HG03460 (cell line): ENCODE results near the gene MAP3K9.

ENCODE experiments used
- ATAC-seq: cut with Tn5 transposase; IDR thresholded peaks from one replicate; pipeline ENCODE4 v1.9.1; 2021; ENCODE audit not compliant: unreplicated experiment

MAP3K9 gene

DNA sequence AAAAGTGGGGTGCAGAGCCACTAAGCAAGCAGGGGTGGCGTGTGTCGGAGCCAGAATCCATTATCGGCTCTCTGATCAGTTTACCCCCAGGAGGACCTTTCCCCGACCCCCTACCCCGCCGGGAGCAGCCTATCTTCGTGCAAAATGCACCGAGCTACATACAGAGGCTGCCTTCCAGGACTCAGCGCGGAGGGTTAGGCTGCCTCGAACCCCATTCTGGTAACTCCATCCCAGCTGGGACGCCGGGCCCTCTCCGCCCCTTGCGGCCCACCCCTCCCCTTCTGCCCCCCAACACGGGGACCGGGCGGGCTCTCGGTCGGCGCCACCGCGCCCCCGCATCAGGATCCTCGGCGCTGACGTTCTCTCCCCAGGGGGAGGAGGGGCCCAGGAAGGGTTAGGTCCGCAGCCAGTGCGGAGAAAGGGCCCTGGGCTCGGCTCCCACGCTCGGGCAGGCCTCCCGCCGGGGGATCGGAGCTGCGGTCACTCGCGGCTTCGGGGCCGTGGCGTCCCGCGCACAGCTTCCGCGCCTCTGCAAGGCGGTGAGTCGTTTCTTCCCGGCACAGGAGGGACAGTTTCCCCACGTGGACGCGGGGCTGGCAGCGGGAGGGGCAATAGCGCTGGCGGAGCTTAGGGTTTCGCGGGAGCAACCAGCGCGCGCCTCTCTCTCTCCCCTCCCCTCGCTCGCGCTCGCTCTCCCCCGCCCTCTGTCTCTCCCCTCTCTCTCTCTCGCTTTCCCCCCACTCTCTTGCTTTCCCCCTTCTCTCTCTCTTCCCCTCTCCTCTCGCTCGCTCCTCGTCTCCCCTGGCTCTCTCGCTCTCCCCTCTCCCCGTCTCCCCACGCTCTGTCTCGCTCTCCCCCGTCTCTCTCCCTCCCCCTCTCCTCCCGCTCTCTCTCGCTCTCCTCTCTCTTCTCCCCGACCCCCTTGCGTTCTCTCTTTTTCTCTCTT lies 12.5 kb upstream of the MAP3K9 start:
- ATAC-seq, result no peak

DNA sequence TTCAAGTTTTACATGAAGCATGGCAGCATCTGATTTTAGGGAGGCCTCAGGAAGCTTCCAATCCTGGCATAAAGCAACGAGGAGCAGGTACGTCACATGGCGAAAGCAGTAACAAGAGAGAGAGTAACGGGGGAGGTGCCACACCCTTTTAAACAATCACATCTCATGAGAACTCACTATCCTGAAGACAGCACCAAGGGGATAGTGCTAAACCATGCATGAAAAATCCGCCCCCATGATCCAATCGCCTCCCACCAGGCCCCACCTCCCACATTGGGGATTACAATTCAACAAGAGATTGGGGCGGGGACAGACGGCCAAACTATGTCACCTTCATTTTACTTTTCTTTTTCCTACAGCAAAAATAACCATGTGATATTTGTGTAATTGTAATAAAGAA lies 7.2 kb upstream of the MAP3K9 start:
- ATAC-seq, result no peak

DNA sequence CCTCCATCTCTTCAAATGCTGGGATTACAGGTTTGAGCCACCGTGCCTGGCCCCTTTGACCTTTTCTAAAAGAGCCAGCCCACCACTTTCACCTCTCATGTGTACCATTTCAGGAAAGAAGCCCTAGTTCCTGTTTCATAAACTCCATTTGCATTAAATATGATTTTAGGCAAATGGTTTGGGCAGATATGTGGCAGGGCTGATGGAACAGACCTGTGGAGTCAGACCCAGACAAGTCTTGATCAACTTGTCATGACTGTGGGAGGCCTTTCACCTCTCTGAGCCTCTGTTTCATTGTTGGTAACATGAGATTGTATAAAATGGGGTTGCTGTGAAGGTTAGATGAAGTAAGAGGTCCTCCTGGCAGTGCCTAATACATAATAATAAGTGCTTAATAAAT lies 5.2 kb upstream of the MAP3K9 start:
- ATAC-seq, result no peak

DNA sequence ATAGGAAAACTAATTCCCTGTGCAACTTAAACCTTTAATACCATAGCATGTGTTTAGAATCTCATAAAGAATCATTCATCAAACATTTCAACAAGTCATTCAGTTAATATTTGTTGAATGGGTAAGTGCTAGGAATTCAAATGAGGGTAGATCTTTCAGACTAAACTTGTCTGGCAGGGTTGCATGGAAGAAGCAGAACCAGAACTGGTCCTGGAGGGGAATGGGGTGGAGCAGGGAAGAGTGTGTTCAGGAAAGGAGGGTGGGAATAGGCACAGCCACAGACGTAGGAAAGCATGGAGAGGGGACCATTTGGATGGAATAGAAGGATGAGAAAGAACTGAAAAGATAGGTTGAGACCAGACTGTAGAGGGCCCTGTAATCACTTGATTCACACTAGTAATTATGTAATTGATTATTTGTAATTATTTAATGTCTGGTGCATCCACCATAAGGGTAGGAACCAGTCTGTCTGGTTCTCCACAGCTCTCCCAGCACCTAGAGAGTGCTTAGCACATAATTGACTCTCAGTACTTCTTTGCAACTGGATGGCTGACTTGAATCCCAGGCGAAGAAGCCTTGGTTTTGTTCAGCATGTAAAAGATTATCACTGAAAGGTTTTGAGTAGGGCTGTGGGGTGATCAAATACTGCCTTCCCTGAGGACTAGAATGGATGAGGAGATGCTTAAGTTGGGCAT lies 3.0 kb upstream of the MAP3K9 start:
- ATAC-seq, result no peak

GRCh38 chr14:70811578-70811977 lies 2.3 kb upstream of the MAP3K9 start:
- ATAC-seq, result no peak

GRCh38 chr14:70811050-70811449 lies 1.7 kb upstream of the MAP3K9 start:
- no peak for ATAC-seq

DNA sequence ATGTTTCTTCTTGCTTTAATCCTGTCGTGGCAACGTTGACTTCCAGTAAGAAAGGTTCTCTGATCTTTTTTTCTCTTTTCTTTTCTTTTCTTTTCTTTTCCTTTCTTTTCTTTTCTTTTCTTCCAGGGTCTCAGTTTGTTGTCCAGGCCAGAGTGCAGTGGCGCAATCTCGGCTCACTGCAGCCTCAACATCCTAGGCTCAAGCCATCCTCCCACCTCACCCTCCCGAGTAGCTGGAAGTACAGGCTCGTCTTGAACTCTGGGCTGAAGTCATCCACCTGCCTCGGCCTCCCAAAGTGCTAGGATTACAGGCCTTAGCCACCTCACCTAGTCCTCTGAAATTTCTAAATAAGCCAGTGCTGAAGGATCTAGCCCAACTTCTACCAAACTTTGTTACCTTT lies 1.3 kb upstream of the MAP3K9 start:
- no peak for ATAC-seq

DNA sequence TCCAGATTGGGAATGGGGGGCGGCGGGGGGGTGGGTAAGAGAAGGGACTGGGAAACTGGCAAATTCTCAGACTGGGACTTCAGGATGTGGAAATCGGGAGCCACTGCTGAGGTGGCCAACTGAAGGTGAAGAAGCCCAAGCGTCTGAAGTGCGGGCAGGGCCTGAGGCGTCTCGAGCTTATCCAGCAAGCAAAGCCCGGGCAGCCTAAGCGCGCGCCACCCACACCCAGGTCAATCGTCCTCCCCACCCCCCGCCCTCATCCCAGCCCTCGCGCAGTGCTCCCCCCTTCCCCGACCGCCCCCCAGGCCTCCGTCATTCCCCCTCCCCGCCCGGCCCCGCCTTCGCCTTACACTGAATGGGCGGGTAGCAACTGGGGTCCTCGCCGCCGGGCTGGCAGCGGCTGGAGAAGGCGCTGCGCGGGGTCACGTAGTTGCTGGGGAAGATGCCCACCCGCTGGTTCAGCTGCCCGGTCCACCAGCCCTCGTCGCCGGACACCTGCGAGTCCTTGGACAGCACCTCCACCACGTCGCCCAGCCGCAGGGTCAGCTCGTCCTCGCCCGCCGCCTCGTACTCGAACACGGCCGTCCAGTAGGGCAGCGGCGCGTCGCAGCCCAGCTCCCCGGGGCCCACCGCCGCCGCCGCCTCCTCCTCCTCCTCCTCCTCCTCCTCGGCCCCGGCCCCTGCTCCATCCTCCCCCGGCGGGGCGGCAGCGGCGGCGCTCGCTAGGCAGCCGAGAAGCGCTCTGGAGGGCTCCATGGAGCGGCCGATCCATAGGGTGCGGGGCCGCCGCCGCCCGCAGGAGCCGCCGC lies 693 bp downstream of the MAP3K9 start:
- ATAC-seq, result peak; percentile 13

DNA sequence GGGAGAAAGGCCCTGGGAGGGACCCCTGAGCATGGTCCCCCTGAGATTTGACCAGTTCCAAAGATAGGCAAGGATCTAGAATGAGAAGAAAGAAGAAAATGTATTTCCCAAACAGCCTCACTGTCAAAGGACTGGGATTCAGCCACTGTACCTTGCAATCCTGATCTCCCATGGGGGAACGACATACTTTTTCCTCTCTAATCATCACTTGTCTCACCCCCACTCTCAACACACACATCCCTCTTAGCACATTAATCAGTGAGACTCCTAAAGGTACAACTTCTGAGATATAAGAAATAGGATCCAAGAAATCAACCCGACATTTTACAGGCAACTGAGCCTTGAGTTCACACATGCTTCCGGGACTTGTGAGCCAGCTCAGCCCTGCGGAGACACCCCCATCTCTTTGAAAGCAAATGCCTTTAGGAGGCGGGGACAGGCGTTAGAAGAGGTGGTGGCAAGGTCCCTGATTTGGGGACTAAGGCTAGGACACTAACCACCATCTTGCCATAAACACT lies 1.4 kb downstream of the MAP3K9 start:
- ATAC-seq, result no peak

DNA sequence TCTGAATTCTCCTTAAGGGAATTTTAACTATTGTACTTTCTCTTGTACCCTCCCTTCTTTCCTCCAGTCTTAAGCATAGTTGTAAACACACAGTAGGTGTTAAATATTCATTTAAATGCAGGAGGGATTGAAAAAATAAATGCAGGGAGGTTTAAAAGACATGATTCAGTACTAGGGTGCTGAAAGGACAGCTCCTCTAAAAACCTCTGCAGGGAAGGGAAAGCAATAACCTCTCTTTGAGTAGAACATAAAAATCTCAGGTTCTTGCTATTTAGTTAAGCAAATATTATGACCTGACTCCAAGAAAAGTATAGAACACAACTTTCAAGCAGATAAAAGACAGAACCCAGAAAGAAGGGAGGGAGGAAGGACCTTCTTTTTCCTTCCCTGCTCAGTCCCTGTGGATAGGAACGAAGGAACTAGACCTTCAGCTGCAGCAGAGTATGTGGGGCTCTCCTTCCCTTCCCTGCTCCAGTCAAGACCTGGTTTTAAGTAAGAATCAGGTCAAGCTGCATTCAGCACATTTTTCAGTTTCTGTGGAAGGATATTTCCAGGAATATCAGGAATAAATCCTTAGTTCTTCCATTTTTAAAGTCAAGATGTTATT lies 4.7 kb downstream of the MAP3K9 start:
- no peak for ATAC-seq

DNA sequence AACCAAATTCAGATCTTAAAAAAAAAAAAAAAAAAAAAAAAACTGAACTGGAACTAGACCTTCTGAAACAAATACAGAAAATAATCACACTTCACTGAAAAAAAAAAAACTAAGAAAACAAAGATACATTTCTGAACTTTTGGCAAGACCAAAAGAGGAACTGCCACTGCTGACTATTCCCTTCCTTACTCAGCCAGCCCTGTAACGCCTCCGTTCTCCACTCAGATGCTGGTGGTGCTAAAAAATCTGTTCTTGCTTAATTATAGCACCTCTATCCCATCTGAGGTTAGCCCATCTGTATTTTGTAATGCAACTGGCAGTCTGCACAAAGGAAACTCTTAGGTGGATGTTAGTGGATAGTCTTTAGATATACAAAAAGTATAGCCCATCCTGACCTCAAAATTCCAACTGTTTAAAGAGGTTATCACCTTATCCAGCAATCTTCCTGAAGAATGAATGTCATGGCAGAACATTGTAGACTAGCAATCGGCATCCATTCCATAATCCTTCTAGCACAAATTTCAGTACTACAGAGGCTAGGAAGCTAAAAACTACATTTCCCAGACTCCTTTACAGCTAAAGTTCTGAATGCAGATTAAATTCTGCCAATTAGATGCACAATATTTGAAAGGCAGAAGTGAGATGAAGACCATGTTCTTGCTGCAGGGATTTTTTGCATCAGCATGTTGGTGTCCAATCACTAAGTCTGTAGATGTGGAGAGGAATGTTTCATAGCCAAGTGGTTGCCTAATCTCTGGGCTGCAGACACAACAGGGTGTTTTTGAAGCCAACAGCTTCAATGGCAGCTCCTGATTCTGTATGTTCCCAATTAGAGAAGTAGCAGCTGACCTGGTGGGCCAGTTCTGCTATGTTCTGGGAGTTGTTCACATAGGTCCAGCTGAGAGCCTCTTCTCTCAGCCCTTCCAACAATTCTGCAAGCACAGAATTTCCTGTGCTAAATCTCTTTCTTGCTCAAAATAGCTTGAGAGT lies 5.7 kb downstream of the MAP3K9 start:
- ATAC-seq, result peak; percentile 68

GRCh38 chr14:70802379-70802778 lies 6.9 kb downstream of the MAP3K9 start:
- ATAC-seq, result no peak

GRCh38 chr14:70801836-70802235 lies 7.5 kb downstream of the MAP3K9 start:
- no peak for ATAC-seq

GRCh38 chr14:70796551-70796950 lies 12.8 kb downstream of the MAP3K9 start:
- no peak for ATAC-seq

DNA sequence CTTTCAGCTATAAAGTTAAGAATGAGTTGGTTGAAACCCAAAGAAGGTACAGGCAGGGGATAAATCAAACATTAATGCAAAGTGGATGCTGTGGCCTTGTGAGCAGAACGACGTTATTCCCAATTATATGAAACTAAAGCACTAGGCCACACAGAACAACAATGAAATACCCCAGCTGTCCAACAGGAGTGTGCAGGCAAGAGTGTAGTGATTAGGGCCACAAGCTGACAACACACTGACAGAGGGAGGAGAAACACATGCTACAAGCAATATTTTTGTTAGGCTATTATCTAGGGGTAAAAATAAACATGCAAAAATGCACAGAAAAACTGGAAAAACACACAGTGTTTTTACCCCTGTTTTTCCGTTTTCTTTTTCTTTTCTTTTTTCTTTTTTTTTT lies 15.0 kb downstream of the MAP3K9 start:
- no peak for ATAC-seq

GRCh38 chr14:70793637-70794036 lies 15.7 kb downstream of the MAP3K9 start:
- ATAC-seq, result no peak

- ATAC-seq, result no peak
Measured at GRCh38 chr14:70792939-70793338, 16.4 kb downstream of the MAP3K9 start.

DNA sequence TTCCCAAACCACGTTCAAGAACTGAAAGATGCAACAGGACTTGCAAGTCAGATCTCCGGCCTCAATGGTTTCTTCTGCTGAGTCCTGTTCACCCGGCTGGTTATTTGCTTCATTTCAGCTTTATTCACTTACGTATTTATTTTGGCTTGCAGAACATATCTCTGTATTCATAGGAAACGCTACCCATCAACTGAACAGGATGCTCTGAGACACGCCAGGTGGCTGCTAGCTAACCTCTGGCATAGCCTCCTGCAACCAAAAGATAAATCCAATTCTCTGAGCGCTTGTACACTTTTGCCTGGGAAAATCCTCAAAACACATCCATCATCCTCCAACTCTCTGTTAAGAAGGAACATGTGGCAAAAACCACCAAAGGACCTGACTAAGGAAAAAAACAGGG lies 17.3 kb downstream of the MAP3K9 start:
- ATAC-seq, result no peak

GRCh38 chr14:70789961-70790360 lies 19.4 kb downstream of the MAP3K9 start:
- no peak for ATAC-seq

DNA sequence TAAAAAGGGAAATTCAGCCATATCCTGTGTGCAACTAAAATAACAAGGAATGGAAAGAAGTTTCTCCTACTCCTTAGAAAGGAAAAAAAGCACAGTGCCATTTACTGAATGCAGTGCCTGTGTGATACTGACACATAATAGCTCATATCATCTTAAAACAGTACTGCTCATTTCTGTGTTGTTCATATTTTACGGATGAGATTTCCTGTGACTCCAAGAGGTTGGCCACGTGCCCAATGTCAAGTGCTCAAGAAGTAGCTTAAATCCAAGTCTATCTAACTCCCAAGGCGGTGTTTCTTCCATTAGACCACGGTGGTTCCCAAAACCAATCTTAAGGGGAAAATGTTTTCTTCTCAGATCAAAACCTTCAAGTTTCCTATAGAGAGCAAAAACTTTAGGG lies 20.0 kb downstream of the MAP3K9 start:
- no peak for ATAC-seq
